Central memory CD4-positive, alpha-beta T cell (primary cell): ENCODE data around the gene COG3.

Experiments used
- DNase-seq: peaks from one replicate; pipeline ENCODE4 v3.0.0; 2022

COG3 gene

GRCh38 chr13:45511310-45512097, 46.8 kb downstream of the COG3 start:
- peak; percentile 52 for DNase-seq

GRCh38 chr13:45512098-45512496, 47.4 kb downstream of the COG3 start:
- DNase-seq, result no peak

- no peak for DNase-seq
These were observed 52.0 kb downstream of the COG3 start for GRCh38 chr13:45516757-45517156.

DNA sequence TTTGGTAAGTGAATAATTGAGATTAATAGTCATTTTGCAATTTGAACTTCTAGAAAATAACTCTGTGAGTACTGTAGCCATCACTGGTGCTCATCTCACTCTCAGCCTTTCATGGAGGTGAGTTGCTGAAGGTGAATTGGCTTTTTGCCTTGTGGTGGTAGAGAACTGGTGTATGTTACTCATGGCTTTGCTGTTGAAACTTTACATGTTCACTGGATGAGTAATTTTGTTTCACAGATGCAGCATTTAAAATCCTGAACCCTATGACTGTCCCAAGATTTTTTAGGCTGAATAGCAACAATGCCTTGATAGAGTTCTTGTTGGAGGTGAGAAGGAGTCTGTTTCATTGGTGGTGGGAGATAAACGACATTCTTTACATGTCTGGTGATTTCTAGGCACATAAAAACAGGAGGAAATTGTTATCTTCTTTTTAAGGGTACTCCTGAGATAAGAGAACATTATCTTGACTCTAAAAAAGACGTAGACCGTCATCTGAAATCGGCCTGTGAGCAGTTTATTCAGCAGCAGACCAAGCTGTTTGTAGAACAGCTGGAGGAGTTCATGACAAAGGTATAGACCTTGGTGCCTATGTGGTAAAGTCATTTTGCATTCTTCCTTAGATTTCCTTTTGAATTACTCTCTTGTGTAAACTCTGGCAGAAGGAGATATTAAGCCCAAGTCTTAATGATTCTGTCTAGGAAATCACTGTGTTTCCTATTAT, 53.9 kb downstream of the COG3 start:
- DNase-seq, result no peak

- DNase-seq, result no peak
These were observed 54.8 kb downstream of the COG3 start for GRCh38 chr13:45519493-45519892.

- DNase-seq, result no peak
These were observed 56.6 kb downstream of the COG3 start for GRCh38 chr13:45521297-45521696.

- no peak for DNase-seq
These were observed 57.8 kb downstream of the COG3 start for GRCh38 chr13:45522571-45522970.

GRCh38 chr13:45527699-45528462, 63.1 kb downstream of the COG3 start:
- no peak for DNase-seq

DNA sequence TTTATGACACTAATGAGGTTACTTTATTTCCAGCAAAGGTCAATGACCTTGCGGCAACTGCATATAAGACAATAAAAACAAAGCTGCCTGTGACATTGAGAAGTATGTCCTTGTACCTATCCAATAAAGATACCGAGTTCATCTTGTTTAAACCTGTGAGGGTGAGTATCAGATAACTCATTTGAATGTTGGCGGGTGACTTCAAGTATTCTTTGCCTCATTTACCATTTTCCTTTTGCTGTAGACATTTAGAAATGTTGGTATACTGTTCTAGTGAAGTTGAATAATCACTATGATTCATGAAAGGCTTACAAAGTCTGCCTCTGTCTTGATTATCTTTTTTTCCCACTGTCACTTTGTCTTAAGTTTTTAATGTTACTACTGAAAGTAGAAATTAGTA, 65.0 kb downstream of the COG3 start:
- DNase-seq, result no peak

- DNase-seq, result no peak
These were observed 69.9 kb downstream of the COG3 start for GRCh38 chr13:45534604-45535003.

DNA sequence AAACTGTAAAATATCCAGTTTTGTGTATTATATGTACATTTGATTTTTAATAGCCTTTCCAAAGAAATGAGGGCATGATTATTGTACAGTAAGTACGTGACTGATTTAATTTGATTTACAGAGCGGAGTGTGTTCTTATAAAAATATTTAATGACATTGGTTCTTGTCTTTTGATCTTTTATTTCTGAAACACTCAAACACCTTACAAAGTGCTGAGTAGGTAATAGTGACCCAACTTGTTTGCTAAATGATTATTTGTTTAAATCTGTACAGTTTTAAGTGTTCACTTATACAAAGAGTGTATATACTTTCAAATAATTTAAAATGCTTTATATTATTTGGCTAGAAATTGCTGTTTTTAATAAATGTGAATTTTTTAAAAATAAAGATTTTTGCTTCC, 71.5 kb downstream of the COG3 start:
- no peak for DNase-seq

DNA sequence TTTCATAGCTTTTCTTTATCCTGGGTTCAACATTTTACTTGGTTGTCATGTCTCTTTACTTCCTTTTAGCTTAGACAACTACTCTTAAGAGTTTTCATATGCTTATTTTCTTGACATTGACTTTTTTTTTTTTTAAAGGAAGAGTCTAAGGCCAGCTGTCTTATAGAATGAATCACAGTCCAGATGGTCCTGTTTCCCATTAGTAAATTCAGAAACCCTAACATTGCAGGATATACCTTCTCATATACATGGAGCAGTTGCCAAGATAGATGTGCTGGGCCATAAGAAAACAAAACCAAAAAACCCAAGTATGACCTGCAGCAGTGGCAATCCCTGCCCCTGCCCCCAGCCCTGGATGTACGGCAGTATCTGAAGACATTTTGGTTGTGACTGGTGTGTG, 72.8 kb downstream of the COG3 start:
- DNase-seq, result no peak

DNA sequence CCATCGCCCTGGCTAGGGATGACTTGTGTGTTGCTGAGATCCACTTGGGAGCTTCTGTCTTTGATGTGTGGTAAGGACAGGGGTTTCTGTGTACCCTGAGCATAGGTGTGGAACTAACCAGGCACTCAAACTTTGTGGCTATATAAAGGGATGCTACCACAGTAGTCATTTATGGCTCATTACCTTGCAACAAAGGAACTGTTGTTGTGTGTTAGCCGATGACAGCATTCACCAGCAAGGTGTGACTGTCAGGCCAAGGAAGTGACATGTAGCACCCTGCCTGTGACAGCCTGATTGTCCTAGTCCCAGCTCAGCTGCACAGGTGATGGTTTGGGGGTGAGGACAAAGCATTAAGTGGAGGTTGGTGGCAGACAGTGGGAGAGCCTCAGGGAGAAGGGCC, 73.6 kb downstream of the COG3 start:
- no peak for DNase-seq

DNA sequence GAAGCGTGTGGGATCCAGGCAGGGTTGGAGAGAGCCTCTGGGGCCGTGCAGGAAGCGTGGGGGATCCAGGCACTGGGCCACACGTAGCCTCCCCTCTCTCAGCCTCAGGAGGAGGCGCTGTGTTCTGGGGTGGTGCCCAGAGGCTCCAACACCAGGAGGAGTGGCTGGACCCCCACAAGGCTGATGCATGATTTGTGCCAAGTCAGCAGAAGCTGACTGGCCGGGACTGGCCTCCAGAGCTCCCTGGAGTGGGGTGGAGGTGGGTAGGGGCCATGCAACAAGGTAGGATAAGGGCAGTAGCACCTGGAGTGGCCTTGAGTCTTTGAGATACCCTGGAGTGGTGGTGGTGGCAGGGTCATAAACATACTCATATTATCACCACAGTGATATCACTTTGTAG, 75.5 kb downstream of the COG3 start:
- DNase-seq, result no peak

GRCh38 chr13:45540864-45541263, 76.1 kb downstream of the COG3 start:
- DNase-seq, result no peak

GRCh38 chr13:45541806-45542205, 77.1 kb downstream of the COG3 start:
- DNase-seq, result no peak

DNA sequence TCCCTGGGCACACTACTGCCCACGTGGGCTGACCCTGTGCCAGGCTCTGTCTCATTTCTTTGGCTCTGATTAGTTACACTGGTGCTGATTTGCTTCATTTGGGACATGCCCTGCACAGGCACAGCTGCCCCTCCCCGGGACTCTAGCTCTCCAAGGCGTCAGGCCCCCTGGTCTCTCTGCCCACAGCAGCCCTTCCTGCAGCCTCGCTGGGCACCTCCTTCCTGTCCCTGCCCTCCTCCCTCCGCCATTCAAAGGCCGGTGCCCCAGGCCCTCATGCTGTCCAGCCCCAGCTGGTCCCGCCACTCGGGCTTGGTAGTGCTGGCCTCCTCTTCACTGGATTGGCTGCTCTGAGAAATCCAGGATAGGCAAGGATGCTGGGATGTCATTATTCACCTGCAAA, 77.7 kb downstream of the COG3 start:
- no peak for DNase-seq

- no peak for DNase-seq
These were observed 78.1 kb downstream of the COG3 start for GRCh38 chr13:45542878-45543277.

DNA sequence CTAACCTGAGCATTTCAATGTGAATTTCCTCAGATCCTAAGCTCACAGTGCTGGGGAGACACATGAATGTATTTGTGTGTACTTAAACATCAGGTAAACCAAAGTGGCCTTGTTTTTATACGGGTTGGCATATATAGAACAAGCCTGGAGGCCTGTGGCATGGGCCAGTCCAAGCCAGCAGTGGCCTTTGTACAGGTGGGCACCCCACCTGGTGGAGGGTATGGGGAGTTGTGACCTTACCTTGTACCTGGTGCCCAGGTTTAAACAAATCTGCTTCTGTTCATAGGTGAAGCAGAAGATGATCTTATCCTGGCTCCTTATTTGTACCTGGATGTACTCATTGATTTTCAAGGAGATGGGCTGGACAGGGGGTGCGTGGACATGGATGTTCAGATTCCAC, 79.8 kb downstream of the COG3 start:
- DNase-seq, result no peak

DNA sequence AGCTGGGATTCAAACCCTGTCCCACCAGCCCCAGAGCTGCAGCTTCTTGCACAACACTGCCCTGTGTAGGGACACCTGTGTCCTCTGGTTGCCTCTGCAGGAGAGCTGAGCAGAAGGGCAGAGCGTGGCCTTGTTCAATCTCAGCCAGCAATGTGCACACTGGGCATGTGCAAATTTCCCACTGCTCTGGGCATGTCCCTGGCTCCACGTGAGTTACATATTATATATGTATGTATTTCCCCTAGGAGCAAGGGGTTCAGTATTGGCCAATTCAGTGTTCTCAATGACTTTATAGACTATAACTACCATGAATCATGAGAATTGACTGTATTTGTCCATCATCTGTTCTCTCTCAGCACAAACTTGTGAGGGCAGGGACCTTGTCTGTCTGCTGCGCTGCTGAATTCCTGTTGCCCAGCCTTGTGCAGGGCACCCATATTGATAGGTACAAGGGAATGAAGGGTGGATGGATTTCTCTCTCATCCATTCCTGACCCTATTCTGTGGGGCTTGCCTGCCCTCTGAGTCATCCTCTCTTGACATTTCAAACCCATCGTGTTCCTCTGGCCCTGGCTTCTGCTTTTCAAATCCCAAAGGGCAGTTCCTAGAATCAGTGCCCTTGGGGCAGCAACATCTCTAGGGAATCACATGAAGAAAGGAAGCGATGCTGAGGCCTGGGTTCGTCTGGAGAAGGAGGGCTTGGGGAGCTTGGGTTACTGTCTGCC, 81.1 kb downstream of the COG3 start:
- DNase-seq, result no peak

- no peak for DNase-seq
These were observed 81.6 kb downstream of the COG3 start for GRCh38 chr13:45546410-45546765.

DNA sequence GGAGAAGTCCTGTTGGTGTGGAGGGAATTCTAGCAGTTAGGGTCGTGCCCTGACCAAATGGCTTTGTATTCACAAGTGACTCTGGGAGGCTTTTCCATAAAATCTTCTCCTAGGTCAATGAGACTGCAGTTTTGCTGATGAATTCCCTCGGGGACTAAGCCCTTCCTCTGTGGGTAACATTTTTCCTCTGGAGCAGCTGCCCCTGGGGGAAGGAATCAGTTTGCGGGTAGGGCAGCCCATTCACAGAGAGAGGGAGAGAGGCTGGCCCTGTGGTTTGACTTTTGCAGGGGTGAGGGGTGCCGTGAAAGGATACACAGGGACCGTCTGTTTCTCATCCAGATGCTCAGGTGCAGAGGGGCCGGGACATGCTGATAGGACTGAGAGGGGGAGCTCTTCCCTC, 83.5 kb downstream of the COG3 start:
- no peak for DNase-seq

DNA sequence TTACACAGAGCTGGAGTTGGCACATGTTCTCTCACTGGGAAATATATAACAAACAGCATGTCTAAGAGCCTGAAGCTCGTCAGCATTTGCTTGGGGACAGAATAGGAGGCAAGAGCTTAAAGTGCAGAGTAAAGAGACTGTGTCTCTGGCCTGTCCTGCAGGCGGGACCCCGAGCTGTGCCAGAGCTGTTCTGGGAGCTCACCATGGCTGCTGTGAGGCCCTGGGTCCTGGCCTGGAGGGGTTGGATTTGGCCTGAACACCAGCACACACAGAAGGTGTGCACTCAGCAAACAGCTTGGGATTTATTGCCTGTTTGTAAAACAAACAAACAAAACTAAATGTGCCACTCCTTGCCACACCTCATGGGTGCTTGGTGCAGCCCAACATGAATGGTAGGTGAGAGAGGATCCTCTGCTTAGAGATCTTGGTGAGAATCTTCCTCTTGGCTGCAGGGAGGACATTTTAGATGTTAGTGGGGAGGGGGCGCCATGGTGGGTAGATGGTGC, 89.9 kb downstream of the COG3 start:
- DNase-seq, result no peak
